PC-3 (cell line): ENCODE measurements around the gene PNLDC1. TPM values are rescaled to one million over a fixed set of nuclear protein-coding genes. Genes with fewer than 3 reads are reported as not detected.

Source experiments
- ATAC-seq: fragments of 200-7000 bp; cut with Tn5 transposase; 2 replicates; pipeline ENCODE4 v1.9.1; 2020; ENCODE audit warnings: mild to moderate bottlenecking, moderate library complexity
- BruUV-seq: library from RNA; stranded (reverse); fragments of 400-500 nt; replicated peaks from 2 replicates; lab custom pipeline; 2021; lab: Mats Ljungman, UMichigan
- CTCF ChIA-PET: fragments of 300-600 bp; sonication (Branson Sonifier 250); formaldehyde crosslinking; loops from one replicate; lab custom pipeline; 2022; ENCODE audit warnings: antibody characterized with exemption; lab: Charles Lee
- POLR2A ChIA-PET: fragments of 300-600 bp; sonication (Branson Sonifier 250); formaldehyde crosslinking; loops from one replicate; lab custom pipeline; 2022; ENCODE audit warnings: antibody characterized with exemption; ENCODE audit not compliant: unreplicated experiment; lab: Charles Lee
- DNase-seq: peaks from one replicate; pipeline ENCODE4 v3.0.0-alpha.2; 2015
- H2AFZ ChIP-seq: fragments of 300-600 bp; sonication (generic); 2 replicates; pipeline ENCODE4 v1.6.0; 2016; ENCODE audit warnings: antibody characterized with exemption, low read length
- H3F3A ChIP-seq: fragments of 300-600 bp; sonication (generic); one replicate; pipeline ENCODE4 v1.6.0; 2017; ENCODE audit warnings: antibody characterized with exemption, low read length, control low read depth, mild to moderate bottlenecking; ENCODE audit not compliant: unreplicated experiment
- H3K27ac ChIP-seq: fragments of 300-600 bp; sonication (generic); 2 replicates; pipeline ENCODE4 v1.5.1; 2016; ENCODE audit warnings: mild to moderate bottlenecking, low read length
- H3K27me3 ChIP-seq: fragments of 300-600 bp; sonication (generic); 2 replicates; pipeline ENCODE4 v1.6.1; 2016; ENCODE audit warnings: low read length, mixed read lengths
- H3K36me3 ChIP-seq: fragments of 300-600 bp; sonication (generic); 2 replicates; pipeline ENCODE4 v1.6.1; 2016; ENCODE audit warnings: low read depth, mixed run types, low read length, mixed read lengths
- H3K4me1 ChIP-seq: fragments of 300-600 bp; sonication (generic); 2 replicates; pipeline ENCODE4 v1.5.1; 2016; ENCODE audit warnings: low read length; ENCODE audit not compliant: insufficient read depth
- H3K4me2 ChIP-seq: fragments of 300-600 bp; sonication (generic); 2 replicates; pipeline ENCODE4 v1.6.0; 2016; ENCODE audit warnings: low read length
- H3K4me3 ChIP-seq: fragments of 300-600 bp; sonication (generic); 2 replicates; pipeline ENCODE4 v1.5.1; 2016; ENCODE audit warnings: mild to moderate bottlenecking, low read length, mixed read lengths
- H3K79me2 ChIP-seq: fragments of 300-600 bp; sonication (generic); 2 replicates; pipeline ENCODE4 v1.6.1; 2017; ENCODE audit warnings: low read length, mixed read lengths
- H3K9ac ChIP-seq: fragments of 300-600 bp; sonication (generic); 2 replicates; pipeline ENCODE4 v1.6.0; 2016; ENCODE audit warnings: mild to moderate bottlenecking, low read length
- H3K9me2 ChIP-seq: fragments of 300-600 bp; sonication (generic); replicated peaks from 2 replicates; pipeline ENCODE4 v1.6.1; 2016; ENCODE audit warnings: mixed run types, low read length, mixed read lengths
- H3K9me3 ChIP-seq: fragments of 300-600 bp; sonication (generic); 2 replicates; pipeline ENCODE4 v1.6.1; 2016; ENCODE audit warnings: low read length, mixed read lengths
- H4K20me1 ChIP-seq: fragments of 300-600 bp; sonication (generic); 2 replicates; pipeline ENCODE4 v1.6.1; 2016; ENCODE audit warnings: low read length, mixed read lengths
- EZH2 ChIP-seq: fragments of 300-600 bp; sonication (generic); IDR thresholded peaks from one replicate; pipeline ENCODE4 v1.6.1; 2017; ENCODE audit warnings: antibody characterized with exemption, mild to moderate bottlenecking, low read length; ENCODE audit not compliant: unreplicated experiment
- EZH2phosphoT487 ChIP-seq: fragments of 300-600 bp; sonication (generic); IDR thresholded peaks from 2 replicates; pipeline ENCODE4 v1.6.1; 2018; ENCODE audit warnings: mild to moderate bottlenecking, antibody characterized with exemption, low read length, borderline replicate concordance
- intact Hi-C: fragments of 100-400 bp; cut with micrococcal nuclease; formaldehyde crosslinking; loops from 2 replicates; pipeline ENCODE4 v1.9.0; 2023
- total RNA-seq: library from RNA; depleted of rRNA; stranded (reverse); fragments of >200 nt; gene quantifications from 2 replicates; pipeline ENCODE4 v1.2.3, GENCODE V29; 2014
- TF ChIP-seq, protein P1 (sequence below): fragments of 300-600 bp; sonication (generic); conservative IDR thresholded peaks from 2 replicates; pipeline ENCODE4 v1.5.1; 2017; ENCODE audit warnings: antibody characterized with exemption, low read depth, mild to moderate bottlenecking, low read length

The PNLDC1 gene
- total RNA-seq, 1 experiment from 2014 or later, result not detected

DNA sequence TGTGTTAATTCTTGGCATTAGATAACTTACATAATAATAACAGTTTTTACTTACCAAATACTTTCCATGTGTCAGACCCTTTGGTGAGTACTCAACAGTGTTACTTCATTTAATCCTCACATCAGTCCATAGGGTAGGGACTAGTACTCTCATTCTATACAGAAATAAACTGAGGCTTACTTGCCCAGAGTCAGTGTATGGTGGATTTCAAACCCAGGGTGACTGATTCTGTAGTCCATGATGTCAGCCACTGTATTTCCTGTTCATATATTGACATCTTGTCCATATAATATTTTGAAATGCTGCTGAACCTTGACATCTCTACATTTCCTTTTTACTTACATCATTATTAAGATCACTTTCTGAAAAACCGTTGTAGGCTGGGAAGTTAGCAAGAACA is 2.5 kb upstream of the PNLDC1 start:
- BruUV-seq, result no TSS peak
- no peaks in the 10 kb centered on the region for H3K9me3 ChIP-seq
- ChIA-PET POLR2A (no interaction called here), CTCF (no interaction called here)
- H3K4me1 ChIP-seq, result peaks cover 1% of the 10 kb centered on the region; the same call in 1 of the 2 replicates
- H3K9me2 ChIP-seq, result no peaks in the 10 kb centered on the region
- H4K20me1 ChIP-seq, result no peaks in the 10 kb centered on the region
- H3K9ac ChIP-seq, result no peak overlapping the region
- H3K27ac ChIP-seq, result no peak overlapping the region
- peaks cover 19% of the 10 kb centered on the region for H3K79me2 ChIP-seq
- intact Hi-C loops, result no loop called here
- TF ChIP-seq EZH2phosphoT487 (no peak), EZH2 (no peak)
- TF ChIP-seq, protein P1, sequence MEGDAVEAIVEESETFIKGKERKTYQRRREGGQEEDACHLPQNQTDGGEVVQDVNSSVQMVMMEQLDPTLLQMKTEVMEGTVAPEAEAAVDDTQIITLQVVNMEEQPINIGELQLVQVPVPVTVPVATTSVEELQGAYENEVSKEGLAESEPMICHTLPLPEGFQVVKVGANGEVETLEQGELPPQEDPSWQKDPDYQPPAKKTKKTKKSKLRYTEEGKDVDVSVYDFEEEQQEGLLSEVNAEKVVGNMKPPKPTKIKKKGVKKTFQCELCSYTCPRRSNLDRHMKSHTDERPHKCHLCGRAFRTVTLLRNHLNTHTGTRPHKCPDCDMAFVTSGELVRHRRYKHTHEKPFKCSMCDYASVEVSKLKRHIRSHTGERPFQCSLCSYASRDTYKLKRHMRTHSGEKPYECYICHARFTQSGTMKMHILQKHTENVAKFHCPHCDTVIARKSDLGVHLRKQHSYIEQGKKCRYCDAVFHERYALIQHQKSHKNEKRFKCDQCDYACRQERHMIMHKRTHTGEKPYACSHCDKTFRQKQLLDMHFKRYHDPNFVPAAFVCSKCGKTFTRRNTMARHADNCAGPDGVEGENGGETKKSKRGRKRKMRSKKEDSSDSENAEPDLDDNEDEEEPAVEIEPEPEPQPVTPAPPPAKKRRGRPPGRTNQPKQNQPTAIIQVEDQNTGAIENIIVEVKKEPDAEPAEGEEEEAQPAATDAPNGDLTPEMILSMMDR, result no peak
- H3K4me3 ChIP-seq, result no peak overlapping the region
- no peak overlapping the region for H2AFZ ChIP-seq
- ATAC-seq (no peak), DNase-seq (no peak)
- no peak overlapping the region for H3K4me2 ChIP-seq
- H3K27me3 ChIP-seq, result no peaks in the 10 kb centered on the region
- H3F3A ChIP-seq, result no peaks in the 10 kb centered on the region
- H3K36me3 ChIP-seq, result peaks cover 20% of the 10 kb centered on the region

DNA sequence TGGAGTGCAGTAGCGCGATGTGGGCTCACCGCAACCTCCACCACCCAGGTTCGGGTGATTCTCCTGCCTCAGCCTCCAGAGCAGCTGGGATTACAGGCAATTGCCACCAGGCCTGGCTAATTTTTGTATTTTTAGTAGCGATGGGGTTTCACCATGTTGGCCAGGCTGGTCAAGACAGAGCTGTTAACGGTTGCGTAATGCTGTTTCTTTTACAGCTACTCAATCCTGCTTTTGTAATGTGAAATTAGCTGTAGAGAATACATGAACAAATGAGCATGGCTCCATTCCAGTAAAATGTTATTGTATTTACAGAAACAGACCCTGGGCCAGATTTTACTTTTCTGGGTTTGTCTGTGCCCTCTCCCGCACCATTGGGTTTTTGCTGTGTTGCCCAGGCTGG is 1.9 kb downstream of the PNLDC1 start:
- Histone ChIP-seq H3K27me3 (no peaks in the 10 kb centered on the region), H4K20me1 (no peaks in the 10 kb centered on the region), H3K9me3 (no peaks in the 10 kb centered on the region), H3K27ac (no peak overlapping the region), H3K9me2 (no peaks in the 10 kb centered on the region), H2AFZ (no peak overlapping the region), H3K4me1 (no peaks in the 10 kb centered on the region), H3K4me3 (no peak overlapping the region), H3K79me2 (no peaks in the 10 kb centered on the region), H3K36me3 (peaks cover 16% of the 10 kb centered on the region), H3K4me2 (no peak overlapping the region), H3F3A (no peaks in the 10 kb centered on the region), H3K9ac (no peak overlapping the region)
- POLR2A ChIA-PET, result no interaction called here
- ATAC-seq (no peak), DNase-seq (no peak)
- CTCF ChIA-PET, result no interaction called here
- intact Hi-C loops, result no loop called here
- TF ChIP-seq, protein P1, result no peak
- no peak for TF ChIP-seq EZH2phosphoT487
- TF ChIP-seq EZH2, result no peak
- no TSS peak for BruUV-seq

DNA sequence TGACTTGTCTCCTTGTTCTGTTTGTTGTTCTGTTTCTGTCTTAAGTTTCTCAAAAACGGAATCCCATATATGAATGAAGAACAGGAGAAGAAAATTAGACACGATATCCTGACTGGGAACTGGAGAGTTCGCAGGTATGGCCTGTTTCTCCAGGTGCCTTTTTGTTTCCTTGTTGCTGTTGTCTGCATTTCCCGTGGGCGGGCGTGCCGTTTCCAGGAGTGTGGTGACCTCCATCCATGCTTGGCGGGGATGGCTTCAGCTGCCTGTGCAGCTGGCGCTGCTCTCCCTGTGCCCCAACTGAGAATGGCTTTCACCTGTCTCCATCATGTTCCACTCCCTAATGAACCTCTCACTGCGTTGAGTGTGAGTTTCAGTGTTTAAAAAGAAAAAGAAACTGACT is 4.4 kb downstream of the PNLDC1 start:
- ChIA-PET CTCF (no interaction called here), POLR2A (no interaction called here)
- DNase-seq, result no peak
- Histone ChIP-seq H3K9me3 (no peaks in the 10 kb centered on the region), H3K4me1 (peaks cover 6% of the 10 kb centered on the region), H3K79me2 (no peaks in the 10 kb centered on the region), H3K36me3 (no peaks in the 10 kb centered on the region), H2AFZ (no peak overlapping the region), H3F3A (no peaks in the 10 kb centered on the region), H3K27me3 (no peaks in the 10 kb centered on the region), H3K9ac (no peak overlapping the region), H3K4me3 (no peak overlapping the region), H3K9me2 (no peaks in the 10 kb centered on the region), H3K27ac (no peak overlapping the region), H4K20me1 (no peaks in the 10 kb centered on the region), H3K4me2 (no peak overlapping the region)
- TF ChIP-seq EZH2 (no peak), EZH2phosphoT487 (no peak)
- TF ChIP-seq, protein P1, result no peak
- no TSS peak for BruUV-seq
- ATAC-seq, result no peak
- intact Hi-C loops, result no loop called here
